ENCODE measurements around the gene CEP350. TPM values are rescaled to one million over a fixed set of nuclear protein-coding genes. Genes with fewer than 3 reads are reported as not detected.

The CEP350 gene
- total and polyA plus RNA-seq, 2 of the 13 experiments (the other 11 are each of a cell fraction or from before 2014, with no cell fraction given) = 7.6 to 35.9 TPM

DNA sequence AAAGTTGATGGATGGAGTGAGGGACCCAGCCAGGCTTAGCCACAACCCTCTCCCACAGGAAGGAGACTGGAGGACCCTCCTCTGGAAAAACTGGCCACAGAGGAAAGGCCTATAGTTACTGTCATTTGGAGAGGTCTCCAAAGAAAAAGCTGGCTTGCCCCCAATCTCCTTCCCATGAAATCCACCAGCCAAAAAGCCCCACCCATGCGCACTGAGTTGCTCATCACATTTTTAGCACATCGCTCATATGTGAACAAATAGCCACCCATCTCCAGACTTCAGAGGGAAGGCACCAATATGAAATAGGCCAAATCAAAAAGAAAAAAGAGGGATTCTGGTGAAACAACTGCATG, 163.1 kb downstream of the CEP350 start:
- Histone ChIP-seq H3K27ac (ENCODE audit: extremely low read length, insufficient read depth, low read length) (no peak overlapping the region), H3K9me3 (ENCODE audit: low read length) (no peaks in the 10 kb centered on the region), H3K4me1 (ENCODE audit: insufficient read depth, low read length) (peaks cover 23% of the 10 kb centered on the region), H3K4me2 (ENCODE audit: low read depth, low read length) (peak overlapping the region; percentile 62), H3K36me3 (replicated peaks in 1 of 2; ENCODE audit: control insufficient read depth in 1 of 2, insufficient read depth in 2 of 2, low read length in 2 of 2) (peaks cover 0 to 2% of the 10 kb centered on the region in 2 experiments; a peak in 2 of 5 replicates), H2AFZ (ENCODE audit: low read length) (no peak overlapping the region), H3K9ac (ENCODE audit: insufficient read depth, low read depth, low read length) (no peak overlapping the region), H3K79me2 (ENCODE audit: insufficient read depth, low read length) (no peaks in the 10 kb centered on the region), H4K20me1 (ENCODE audit: insufficient read depth, low read length) (no peaks in the 10 kb centered on the region), H3K27me3 (ENCODE audit: control insufficient read depth in 1 of 2, insufficient read depth in 2 of 2, low read length in 2 of 2) (no peaks in the 10 kb centered on the region; a peak in 1 of 5 replicates), H3K4me3 (replicated peaks in 1 of 3; ENCODE audit: insufficient read depth in 1 of 3, low read depth in 2 of 3, low read length in 3 of 3) (no peak overlapping the region)
- FAIRE-seq (no peak), ATAC-seq (no peak), DNase-seq (ENCODE audit: low spot score) (no peak)
- no peak for TF ChIP-seq NR2F1 (CRISPR knock-in tag; IDR thresholded peaks at IDR 0.05)
- TF ChIP-seq SNAPC2 (CRISPR knock-in tag; IDR thresholded peaks at IDR 0.05) = no peak
- TF ChIP-seq ZNF124 (CRISPR knock-in tag; IDR thresholded peaks at IDR 0.05) = no peak
- TF ChIP-seq ZNF816 (CRISPR knock-in tag; IDR thresholded peaks at IDR 0.05; ENCODE audit: borderline replicate concordance) = no peak
- no peak for TF ChIP-seq SAFB2 (CRISPR knock-in tag; IDR thresholded peaks at IDR 0.05; ENCODE audit: borderline replicate concordance, low read depth)
- TF ChIP-seq, protein P1, sequence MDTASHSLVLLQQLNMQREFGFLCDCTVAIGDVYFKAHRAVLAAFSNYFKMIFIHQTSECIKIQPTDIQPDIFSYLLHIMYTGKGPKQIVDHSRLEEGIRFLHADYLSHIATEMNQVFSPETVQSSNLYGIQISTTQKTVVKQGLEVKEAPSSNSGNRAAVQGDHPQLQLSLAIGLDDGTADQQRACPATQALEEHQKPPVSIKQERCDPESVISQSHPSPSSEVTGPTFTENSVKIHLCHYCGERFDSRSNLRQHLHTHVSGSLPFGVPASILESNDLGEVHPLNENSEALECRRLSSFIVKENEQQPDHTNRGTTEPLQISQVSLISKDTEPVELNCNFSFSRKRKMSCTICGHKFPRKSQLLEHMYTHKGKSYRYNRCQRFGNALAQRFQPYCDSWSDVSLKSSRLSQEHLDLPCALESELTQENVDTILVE (CRISPR knock-in tag; IDR thresholded peaks at IDR 0.05) = no peak
- TF ChIP-seq ZNF564 (CRISPR knock-in tag; IDR thresholded peaks at IDR 0.05) = no peak
- no peak for TF ChIP-seq ZNF317 (CRISPR knock-in tag; IDR thresholded peaks at IDR 0.05)
- TF ChIP-seq, protein P2, sequence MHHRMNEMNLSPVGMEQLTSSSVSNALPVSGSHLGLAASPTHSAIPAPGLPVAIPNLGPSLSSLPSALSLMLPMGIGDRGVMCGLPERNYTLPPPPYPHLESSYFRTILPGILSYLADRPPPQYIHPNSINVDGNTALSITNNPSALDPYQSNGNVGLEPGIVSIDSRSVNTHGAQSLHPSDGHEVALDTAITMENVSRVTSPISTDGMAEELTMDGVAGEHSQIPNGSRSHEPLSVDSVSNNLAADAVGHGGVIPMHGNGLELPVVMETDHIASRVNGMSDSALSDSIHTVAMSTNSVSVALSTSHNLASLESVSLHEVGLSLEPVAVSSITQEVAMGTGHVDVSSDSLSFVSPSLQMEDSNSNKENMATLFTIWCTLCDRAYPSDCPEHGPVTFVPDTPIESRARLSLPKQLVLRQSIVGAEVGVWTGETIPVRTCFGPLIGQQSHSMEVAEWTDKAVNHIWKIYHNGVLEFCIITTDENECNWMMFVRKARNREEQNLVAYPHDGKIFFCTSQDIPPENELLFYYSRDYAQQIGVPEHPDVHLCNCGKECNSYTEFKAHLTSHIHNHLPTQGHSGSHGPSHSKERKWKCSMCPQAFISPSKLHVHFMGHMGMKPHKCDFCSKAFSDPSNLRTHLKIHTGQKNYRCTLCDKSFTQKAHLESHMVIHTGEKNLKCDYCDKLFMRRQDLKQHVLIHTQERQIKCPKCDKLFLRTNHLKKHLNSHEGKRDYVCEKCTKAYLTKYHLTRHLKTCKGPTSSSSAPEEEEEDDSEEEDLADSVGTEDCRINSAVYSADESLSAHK (CRISPR knock-in tag; IDR thresholded peaks at IDR 0.05; ENCODE audit: borderline replicate concordance) = no peak
- no peak for TF ChIP-seq ZNF136 (CRISPR knock-in tag; IDR thresholded peaks at IDR 0.05; ENCODE audit: low read depth)
- ChIA-PET POLR2A (interaction anchor here (0.7 kb wide), 1 partner anchor 15 kb away, joined by 3 read pairs; no protein-coding TSS in a partner anchor), CTCF (ENCODE audit: low intra/inter-chr PET ratio, low total read pairs) (no interaction called here)
- 94% methylated on average over 2 of the region's 2 CpGs for WGBS (ENCODE audit: low lambda C conversion rate)
- no TSS peak for BruUV-seq (replicated peaks)
- in situ Hi-C loops (cut with HindIII; ENCODE audit: extremely low pct_ligation_motif_present, low pct_unique_long_range_greater_than_20kb) = no loop called here
- intact Hi-C loops (cut with micrococcal nuclease; ENCODE audit: unreplicated experiment) = loop anchor here (5.0 kb wide), 1 partner anchor 50 kb away; no protein-coding TSS in a partner anchor
